Activated naive CD8-positive, alpha-beta T cell treated with anti-CD3 and anti-CD28 coated beads, Interleukin-2, amount 50 U/mL, for 16 hours (primary cell): ENCODE data around the gene ADCY4.
"Not testable (repeated sequence)": the region's sequence is repeated elsewhere in the genome, so short reads cannot be mapped to it uniquely, and the experiment has no call there.

ENCODE experiments used
- DNase-seq: peaks from one replicate; pipeline ENCODE4 v3.0.0-alpha.2; 2020; ENCODE audit warnings: low read depth, low spot score

Gene ADCY4

DNA sequence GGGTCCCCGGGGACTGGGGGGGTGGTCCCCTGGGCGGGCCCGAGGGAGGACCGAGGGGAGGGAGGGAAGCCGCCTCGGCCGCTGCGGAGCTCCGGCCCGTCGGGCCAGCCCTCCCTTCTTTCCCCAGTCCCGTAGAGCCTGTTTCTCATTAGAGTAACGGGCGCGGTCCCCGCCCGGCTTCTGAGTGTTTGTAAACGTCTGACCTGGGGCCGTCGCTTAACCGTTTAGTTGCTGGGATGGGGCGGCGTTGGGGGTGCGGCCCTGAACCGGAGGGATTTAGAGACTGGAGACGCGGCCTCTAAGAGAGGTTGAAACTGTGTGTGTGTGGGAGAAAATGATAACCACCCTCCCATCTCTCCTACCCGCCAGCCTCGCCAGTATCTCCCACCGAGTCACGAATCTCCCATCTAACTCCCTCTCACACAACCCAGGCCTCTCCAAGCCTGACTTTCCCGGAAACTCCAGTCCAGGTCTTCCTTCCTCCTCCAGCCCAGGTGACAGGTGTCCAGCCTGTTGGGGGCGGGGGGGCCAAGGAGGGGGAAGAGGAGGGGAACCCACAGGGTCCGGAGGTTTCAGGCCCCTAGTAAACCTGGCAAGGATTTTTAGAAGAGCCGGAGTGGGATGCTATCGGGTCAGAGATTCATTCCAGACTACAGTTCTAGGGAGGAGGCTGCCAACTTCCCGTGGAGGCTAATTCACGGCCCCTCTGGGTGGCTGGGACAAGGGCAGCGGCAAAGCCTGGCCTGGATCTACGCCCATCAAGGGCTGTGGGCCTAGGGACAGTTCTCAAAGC, 32.0 kb upstream of the ADCY4 start:
- DNase-seq: no peak

GRCh38 chr14:24366413-24366720, 31.5 kb upstream of the ADCY4 start:
- no peak for DNase-seq

GRCh38 chr14:24365600-24366412, 30.9 kb upstream of the ADCY4 start:
- DNase-seq: peak; percentile 40

DNA sequence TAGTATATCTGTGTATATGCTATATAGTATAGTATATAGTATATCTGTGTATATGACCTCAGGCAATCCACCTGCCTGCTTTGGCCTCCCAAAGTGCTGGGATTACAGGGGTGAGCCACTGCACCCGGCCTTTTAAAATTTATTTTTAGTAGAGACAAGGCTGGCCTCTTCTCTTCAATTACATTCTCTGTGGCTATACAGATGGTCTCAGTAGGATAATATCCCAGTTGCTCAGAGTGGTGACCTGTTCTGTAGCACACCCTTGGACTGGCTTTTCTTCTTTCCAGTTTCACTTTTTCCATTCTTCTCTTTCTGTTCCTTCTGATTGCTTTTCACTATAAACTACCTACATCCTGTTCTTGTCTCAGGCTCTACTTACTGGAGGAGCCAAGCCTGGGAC, 30.0 kb upstream of the ADCY4 start:
- DNase-seq: no peak

- DNase-seq: no peak
Observed at GRCh38 chr14:24363401-24363800, 28.5 kb upstream of the ADCY4 start.

- DNase-seq: no peak
Observed at GRCh38 chr14:24362241-24362960, 27.5 kb upstream of the ADCY4 start.

- DNase-seq: no peak
Observed at GRCh38 chr14:24361326-24361725, 26.5 kb upstream of the ADCY4 start.

DNA sequence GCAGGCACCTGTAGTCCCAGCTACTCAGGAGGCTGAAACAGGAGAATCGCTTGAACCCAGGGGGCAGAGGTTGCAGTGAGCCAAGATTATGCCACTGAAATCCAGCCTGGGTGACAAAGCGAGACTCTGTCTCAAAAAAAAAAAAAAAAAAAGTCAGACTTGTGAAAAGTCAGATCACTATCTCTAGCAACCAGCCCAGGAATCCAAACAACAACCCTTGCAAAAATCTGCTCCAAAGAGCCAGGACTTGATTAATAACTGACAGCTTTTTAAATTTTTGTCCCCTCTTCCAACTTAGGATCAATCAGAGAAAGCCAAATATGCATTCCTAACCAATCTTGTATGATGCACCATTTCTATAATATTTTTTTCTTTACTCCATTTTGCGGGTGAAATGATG, 25.4 kb upstream of the ADCY4 start:
- DNase-seq: no peak

DNA sequence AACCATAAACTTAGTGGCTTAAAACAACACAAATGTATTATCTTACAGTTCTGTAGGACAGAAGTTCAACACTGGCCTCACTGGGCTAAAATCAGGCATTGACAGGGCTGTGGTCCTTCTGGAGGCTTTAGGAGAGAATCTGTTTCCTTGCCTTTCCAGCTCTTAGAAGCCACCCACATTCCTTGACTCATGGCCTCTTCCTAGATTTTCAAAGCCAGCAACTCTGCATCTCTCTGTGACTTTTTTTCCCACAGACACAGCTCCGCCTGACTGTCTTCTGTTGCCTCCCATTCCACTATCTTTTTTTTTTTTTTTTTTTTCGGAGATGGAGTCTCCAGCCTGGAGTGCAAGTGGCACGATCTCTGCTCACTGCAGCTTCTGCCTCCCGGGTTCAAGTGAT, 21.3 kb upstream of the ADCY4 start:
- no peak for DNase-seq

GRCh38 chr14:24355009-24355408, 20.1 kb upstream of the ADCY4 start:
- DNase-seq: no peak

GRCh38 chr14:24354482-24354825, 19.6 kb upstream of the ADCY4 start:
- not testable (repeated sequence) for DNase-seq

DNA sequence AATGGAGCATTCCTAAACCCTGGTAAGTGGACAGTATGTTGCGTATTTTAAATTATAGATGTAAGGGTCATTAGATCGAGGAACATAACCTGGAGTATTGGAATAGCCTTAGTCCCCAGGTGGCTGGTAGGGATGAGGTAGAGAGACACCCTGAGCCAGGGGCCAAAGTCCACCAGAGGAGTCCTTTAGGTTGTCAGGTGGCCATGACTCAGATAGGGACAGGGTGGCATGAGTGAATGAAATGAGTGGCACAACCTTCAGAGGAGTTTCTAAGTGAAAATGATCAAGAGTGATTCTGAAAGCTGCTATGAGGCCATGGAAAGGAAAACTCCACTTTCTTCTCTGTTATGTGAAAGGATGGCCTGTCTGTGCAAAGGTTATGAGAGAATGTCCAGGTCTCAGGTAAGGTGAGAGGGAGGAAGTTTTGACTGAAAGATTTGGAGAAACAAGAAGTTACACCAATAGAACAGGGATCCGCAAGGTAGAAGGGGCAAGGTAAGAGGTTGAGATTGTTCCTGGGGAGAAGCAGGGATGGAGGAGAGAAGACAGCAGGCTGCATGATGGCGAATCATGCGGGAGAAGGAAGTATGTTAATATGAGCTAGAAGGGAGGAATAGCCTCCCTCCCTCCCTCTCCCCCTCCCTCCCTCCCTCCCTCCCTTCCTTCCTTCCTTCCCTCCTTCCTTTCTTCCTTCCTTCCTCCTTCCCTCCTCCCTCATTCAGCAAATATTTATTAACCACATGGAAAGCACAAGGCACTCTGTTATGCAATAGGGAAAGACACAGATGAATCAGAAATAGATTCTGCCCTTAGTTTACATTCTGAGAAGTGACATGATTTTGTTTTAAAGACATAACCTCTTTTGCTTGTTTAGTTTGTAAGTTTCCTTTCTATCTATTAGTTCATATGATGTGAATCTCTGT, 18.9 kb upstream of the ADCY4 start:
- no peak for DNase-seq

DNA sequence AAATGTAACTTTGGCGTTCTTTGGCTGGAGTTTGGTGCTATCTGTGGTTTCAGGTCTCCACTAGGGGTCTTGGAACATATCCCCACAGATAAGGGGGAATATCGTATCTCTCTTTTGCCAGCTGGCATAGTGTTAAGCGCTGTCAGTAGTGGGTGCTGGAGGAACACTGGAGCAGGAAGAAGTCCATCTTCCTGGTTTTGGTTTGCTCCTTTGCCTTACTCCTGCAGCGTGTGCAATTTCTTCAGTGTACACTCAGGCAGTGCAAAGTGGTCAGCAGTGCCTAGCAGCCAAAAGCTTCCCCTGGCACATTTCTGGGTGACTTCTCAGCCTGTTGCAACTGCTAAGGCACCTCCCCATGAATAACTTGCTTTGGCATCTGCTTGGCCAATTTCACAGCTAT, 16.6 kb upstream of the ADCY4 start:
- DNase-seq: no peak

- no peak for DNase-seq
Observed at GRCh38 chr14:24349742-24350141, 14.9 kb upstream of the ADCY4 start.

GRCh38 chr14:24348186-24348585, 13.3 kb upstream of the ADCY4 start:
- no peak for DNase-seq

GRCh38 chr14:24347134-24347533, 12.3 kb upstream of the ADCY4 start:
- no peak for DNase-seq

DNA sequence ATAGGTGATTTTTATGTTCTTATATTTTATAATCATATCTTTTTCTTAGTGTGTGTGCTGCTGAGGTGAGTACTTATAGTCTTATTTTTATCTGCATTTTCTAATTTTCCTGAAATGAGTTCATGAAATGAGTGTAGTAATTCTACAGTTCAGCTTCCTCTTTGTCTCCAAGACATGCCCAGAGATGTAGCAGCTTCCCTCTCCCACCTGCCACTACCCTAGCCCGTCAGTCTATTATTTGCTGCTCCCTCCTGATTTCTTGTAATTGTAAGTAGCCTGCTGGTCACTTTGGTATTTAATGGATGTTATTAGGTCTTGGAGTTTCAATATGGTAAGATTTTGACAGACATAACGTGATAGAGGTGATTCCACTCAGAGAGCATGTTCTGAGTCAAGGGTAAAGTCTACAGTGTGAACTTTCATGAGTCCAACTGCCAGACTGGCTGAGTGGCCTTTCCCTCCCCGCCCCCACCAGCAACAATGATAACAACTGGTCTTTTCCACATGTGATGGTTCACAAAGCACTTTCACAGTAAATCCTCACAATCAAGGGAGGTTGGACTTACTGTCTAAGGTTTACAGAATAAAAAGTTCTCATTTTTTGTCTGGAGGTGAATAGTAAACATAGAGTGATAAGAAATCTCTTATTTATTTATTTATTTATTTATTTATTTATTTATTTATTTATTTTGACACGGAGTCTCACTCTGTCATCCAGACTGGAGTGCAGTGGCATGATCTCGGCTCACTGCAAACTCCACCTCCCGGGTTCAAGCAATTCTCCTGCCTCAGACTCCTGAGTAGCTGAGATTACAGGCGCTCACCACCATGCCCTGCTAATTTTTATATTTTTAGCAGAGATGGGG, 9.2 kb upstream of the ADCY4 start:
- DNase-seq: no peak

- DNase-seq: no peak
Observed at GRCh38 chr14:24342889-24343288, 8.0 kb upstream of the ADCY4 start.

- DNase-seq: no peak
Observed at GRCh38 chr14:24340606-24341005, 5.7 kb upstream of the ADCY4 start.

GRCh38 chr14:24339284-24340151, 4.6 kb upstream of the ADCY4 start, which contains the start of gene RIPK3:
RIPK3 (minus strand) TSS chr14:24339991; CDS start chr14:24339826, 165 bp downstream.
- DNase-seq: peak; percentile 46
